SK-N-SH treated with all-trans-retinoic acid at 6 μM for 48 hours (cell line): ENCODE data around the gene MTX2.

ENCODE experiments used
- ATAC-seq: fragments of 200-7000 bp; cut with Tn5 transposase; 3 replicates; pipeline ENCODE4 v1.9.1; 2020; ENCODE audit warnings: mild to moderate bottlenecking, moderate library complexity
- CSDC2 ChIP-seq: fragments of 250-450 bp; sonication (Bioruptor Pico); IDR thresholded peaks from 2 replicates; pipeline ENCODE4 v1.5.0; 2020; ENCODE audit warnings: mild to moderate bottlenecking, moderate library complexity
- GLIS3 ChIP-seq: fragments of 250-450 bp; sonication (Bioruptor Pico); IDR thresholded peaks from 2 replicates; pipeline ENCODE4 v1.5.0; 2020; ENCODE audit warnings: mild to moderate bottlenecking, moderate library complexity
- ISL1 ChIP-seq: fragments of 250-450 bp; sonication (Bioruptor Pico); IDR thresholded peaks from 2 replicates; pipeline ENCODE4 v2.1.2; 2022; ENCODE audit warnings: mild to moderate bottlenecking, moderate library complexity
- OSR1 ChIP-seq: fragments of 250-450 bp; sonication (Bioruptor Pico); IDR thresholded peaks from 2 replicates; pipeline ENCODE4 v1.8.0; 2022; ENCODE audit warnings: moderate library complexity, mild to moderate bottlenecking, inconsistent platforms
- PPARA ChIP-seq: fragments of 250-450 bp; sonication (Bioruptor Pico); IDR thresholded peaks from 2 replicates; pipeline ENCODE4 v1.5.0; 2020; ENCODE audit warnings: mild to moderate bottlenecking, borderline replicate concordance
- RARB ChIP-seq: fragments of 250-450 bp; sonication (Bioruptor Pico); IDR thresholded peaks from 2 replicates; pipeline ENCODE4 v1.8.0; 2021; ENCODE audit warnings: mild to moderate bottlenecking, moderate library complexity
- TOX ChIP-seq: fragments of 250-450 bp; sonication (Bioruptor Pico); IDR thresholded peaks from 2 replicates; pipeline ENCODE4 v1.8.0; 2021; ENCODE audit warnings: mild to moderate bottlenecking, moderate library complexity, borderline replicate concordance
- ZFP3 ChIP-seq: fragments of 250-450 bp; sonication (Bioruptor Pico); IDR thresholded peaks from 2 replicates; pipeline ENCODE4 v1.5.0; 2020; ENCODE audit warnings: mild to moderate bottlenecking, moderate library complexity
- ZFP30 ChIP-seq: fragments of 450-650 bp; formaldehyde crosslinking; IDR thresholded peaks from 2 replicates; pipeline ENCODE4 v1.5.0; 2022; ENCODE audit warnings: mild to moderate bottlenecking, moderate library complexity
- ZNF565 ChIP-seq: fragments of 450-650 bp; formaldehyde crosslinking; conservative IDR thresholded peaks from 2 replicates; pipeline ENCODE4 v1.5.0; 2020; ENCODE audit warnings: low read depth, mild to moderate bottlenecking, moderate library complexity
- ZNF8 ChIP-seq: fragments of 450-650 bp; formaldehyde crosslinking; IDR thresholded peaks from 2 replicates; pipeline ENCODE4 v1.5.0; 2020; ENCODE audit warnings: mild to moderate bottlenecking, moderate library complexity
- TF ChIP-seq, protein P1 (sequence below): fragments of 250-450 bp; sonication (Bioruptor Pico); IDR thresholded peaks from 2 replicates; pipeline ENCODE4 v1.8.0; 2020; ENCODE audit warnings: mild to moderate bottlenecking, moderate library complexity, borderline replicate concordance
- TF ChIP-seq, protein P2 (sequence below): fragments of 250-450 bp; sonication (Bioruptor Pico); IDR thresholded peaks from 2 replicates; pipeline ENCODE4 v1.5.1; 2020; ENCODE audit warnings: low read depth, mild to moderate bottlenecking, moderate library complexity
- TF ChIP-seq, protein P3 (sequence below): fragments of 250-450 bp; sonication (Bioruptor Pico); IDR thresholded peaks from 2 replicates; pipeline ENCODE4 v1.8.0; 2021; ENCODE audit warnings: low read depth, mild to moderate bottlenecking, moderate library complexity, borderline replicate concordance
- TF ChIP-seq, protein P4 (sequence below): fragments of 250-450 bp; sonication (Bioruptor Pico); IDR thresholded peaks from 2 replicates; pipeline ENCODE4 v1.5.0; 2020; ENCODE audit warnings: mild to moderate bottlenecking, moderate library complexity

The MTX2 gene

DNA sequence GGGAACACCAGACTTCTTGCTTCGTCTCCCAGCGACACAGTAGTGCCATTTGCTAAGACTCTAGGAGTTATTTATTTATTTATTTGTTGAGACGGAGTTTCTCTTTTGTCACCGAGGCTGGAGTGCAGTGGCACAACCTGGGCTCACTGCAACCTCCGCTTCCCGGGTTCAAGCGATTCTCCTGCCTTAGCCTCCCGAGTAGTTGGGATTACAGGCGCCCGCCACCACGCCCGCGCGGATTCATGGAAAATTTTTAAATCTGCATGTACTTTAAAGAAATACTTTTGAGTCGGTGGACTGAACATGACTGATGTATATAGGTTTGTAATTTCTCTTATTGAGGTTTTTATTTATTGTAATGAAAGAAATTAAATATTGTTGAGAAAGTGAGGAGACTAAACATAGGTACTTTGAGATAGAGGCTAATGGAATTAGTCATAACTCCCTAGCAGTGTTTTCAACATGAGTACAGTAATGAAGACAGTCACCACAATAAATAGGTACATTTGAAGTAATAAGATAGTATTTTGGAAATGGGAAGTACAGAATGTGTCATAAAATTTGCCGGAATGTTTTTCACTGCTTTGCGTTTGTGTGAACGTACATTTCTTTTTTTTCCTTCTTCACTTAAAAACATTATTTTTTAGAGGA, 983 bp downstream of the MTX2 start:
- no peak; the same call in 2 of the 3 replicates for ATAC-seq

DNA sequence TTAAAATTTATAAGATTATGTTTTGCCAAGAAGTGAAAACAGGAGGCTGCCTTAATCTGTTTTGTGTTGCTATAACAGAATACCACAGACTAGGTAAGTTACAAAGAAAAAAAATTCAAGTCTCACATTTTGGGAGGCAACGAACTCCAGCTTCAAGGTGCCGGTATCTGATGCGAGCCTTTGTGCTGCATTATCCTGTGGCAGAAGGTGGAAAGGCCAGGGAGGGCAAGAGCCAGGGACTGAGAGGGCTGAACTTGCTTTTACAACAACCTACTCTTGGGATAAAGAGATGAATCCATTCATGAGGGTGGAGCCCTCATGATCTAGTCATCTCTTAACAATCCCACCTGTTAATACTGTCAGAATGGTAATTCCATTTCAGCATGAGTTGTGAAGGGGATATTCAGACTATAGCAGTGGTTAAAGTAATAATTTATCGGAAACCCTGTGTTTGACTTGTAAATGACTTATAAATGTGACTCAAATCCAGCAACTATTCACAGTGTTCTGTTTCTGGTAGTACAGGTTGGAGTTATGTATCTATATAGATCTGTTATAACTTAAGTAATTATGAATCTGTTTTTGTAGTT, 3.7 kb downstream of the MTX2 start:
- TF ChIP-seq, protein P1, sequence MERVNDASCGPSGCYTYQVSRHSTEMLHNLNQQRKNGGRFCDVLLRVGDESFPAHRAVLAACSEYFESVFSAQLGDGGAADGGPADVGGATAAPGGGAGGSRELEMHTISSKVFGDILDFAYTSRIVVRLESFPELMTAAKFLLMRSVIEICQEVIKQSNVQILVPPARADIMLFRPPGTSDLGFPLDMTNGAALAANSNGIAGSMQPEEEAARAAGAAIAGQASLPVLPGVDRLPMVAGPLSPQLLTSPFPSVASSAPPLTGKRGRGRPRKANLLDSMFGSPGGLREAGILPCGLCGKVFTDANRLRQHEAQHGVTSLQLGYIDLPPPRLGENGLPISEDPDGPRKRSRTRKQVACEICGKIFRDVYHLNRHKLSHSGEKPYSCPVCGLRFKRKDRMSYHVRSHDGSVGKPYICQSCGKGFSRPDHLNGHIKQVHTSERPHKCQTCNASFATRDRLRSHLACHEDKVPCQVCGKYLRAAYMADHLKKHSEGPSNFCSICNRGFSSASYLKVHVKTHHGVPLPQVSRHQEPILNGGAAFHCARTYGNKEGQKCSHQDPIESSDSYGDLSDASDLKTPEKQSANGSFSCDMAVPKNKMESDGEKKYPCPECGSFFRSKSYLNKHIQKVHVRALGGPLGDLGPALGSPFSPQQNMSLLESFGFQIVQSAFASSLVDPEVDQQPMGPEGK (CRISPR knock-in tag), result no peak
- TF ChIP-seq GLIS3 (CRISPR knock-in tag), result no peak
- TF ChIP-seq ZNF8 (CRISPR knock-in tag), result no peak
- TF ChIP-seq, protein P2, sequence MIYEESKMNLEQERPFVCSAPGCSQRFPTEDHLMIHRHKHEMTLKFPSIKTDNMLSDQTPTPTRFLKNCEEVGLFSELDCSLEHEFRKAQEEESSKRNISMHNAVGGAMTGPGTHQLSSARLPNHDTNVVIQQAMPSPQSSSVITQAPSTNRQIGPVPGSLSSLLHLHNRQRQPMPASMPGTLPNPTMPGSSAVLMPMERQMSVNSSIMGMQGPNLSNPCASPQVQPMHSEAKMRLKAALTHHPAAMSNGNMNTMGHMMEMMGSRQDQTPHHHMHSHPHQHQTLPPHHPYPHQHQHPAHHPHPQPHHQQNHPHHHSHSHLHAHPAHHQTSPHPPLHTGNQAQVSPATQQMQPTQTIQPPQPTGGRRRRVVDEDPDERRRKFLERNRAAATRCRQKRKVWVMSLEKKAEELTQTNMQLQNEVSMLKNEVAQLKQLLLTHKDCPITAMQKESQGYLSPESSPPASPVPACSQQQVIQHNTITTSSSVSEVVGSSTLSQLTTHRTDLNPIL, result no peak
- TF ChIP-seq ZNF565, result no peak
- no peak for TF ChIP-seq TOX
- TF ChIP-seq RARB (CRISPR knock-in tag), result no peak
- TF ChIP-seq ZFP3 (CRISPR knock-in tag), result no peak
- TF ChIP-seq, protein P3, sequence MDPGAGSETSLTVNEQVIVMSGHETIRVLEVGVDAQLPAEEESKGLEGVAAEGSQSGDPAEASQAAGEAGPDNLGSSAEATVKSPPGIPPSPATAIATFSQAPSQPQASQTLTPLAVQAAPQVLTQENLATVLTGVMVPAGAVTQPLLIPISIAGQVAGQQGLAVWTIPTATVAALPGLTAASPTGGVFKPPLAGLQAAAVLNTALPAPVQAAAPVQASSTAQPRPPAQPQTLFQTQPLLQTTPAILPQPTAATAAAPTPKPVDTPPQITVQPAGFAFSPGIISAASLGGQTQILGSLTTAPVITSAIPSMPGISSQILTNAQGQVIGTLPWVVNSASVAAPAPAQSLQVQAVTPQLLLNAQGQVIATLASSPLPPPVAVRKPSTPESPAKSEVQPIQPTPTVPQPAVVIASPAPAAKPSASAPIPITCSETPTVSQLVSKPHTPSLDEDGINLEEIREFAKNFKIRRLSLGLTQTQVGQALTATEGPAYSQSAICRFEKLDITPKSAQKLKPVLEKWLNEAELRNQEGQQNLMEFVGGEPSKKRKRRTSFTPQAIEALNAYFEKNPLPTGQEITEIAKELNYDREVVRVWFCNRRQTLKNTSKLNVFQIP (CRISPR knock-in tag), result no peak
- ATAC-seq, result no peak

More for the DNA sequence above, 983 bp downstream of the MTX2 start:
- TF ChIP-seq, protein P4, sequence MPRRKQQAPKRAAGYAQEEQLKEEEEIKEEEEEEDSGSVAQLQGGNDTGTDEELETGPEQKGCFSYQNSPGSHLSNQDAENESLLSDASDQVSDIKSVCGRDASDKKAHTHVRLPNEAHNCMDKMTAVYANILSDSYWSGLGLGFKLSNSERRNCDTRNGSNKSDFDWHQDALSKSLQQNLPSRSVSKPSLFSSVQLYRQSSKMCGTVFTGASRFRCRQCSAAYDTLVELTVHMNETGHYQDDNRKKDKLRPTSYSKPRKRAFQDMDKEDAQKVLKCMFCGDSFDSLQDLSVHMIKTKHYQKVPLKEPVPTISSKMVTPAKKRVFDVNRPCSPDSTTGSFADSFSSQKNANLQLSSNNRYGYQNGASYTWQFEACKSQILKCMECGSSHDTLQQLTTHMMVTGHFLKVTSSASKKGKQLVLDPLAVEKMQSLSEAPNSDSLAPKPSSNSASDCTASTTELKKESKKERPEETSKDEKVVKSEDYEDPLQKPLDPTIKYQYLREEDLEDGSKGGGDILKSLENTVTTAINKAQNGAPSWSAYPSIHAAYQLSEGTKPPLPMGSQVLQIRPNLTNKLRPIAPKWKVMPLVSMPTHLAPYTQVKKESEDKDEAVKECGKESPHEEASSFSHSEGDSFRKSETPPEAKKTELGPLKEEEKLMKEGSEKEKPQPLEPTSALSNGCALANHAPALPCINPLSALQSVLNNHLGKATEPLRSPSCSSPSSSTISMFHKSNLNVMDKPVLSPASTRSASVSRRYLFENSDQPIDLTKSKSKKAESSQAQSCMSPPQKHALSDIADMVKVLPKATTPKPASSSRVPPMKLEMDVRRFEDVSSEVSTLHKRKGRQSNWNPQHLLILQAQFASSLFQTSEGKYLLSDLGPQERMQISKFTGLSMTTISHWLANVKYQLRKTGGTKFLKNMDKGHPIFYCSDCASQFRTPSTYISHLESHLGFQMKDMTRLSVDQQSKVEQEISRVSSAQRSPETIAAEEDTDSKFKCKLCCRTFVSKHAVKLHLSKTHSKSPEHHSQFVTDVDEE (CRISPR knock-in tag), result no peak
- TF ChIP-seq, protein P2, result no peak
- TF ChIP-seq ISL1 (CRISPR knock-in tag) (no peak), OSR1 (CRISPR knock-in tag) (no peak), PPARA (CRISPR knock-in tag) (no peak), ZNF565 (no peak), TOX (no peak), CSDC2 (CRISPR knock-in tag) (no peak), GLIS3 (CRISPR knock-in tag) (no peak), ZFP30 (CRISPR knock-in tag) (no peak), RARB (CRISPR knock-in tag) (no peak)
- TF ChIP-seq, protein P3 (CRISPR knock-in tag), result no peak
- TF ChIP-seq, protein P1 (CRISPR knock-in tag), result no peak
- TF ChIP-seq, all 23 proteins: peak for 0
